Activated CD4-positive, CD25-positive, alpha-beta regulatory T cell treated with anti-CD3 and anti-CD28 coated beads, Interleukin-2, amount 50 U/mL, for 24 hours (primary cell): ENCODE data around the gene ZNF536.

Experiments
- ATAC-seq, 2 donors: fragments of 150-1000 bp; cut with Tn5 transposase; one replicate each; pipeline ENCODE4 v1.10.0; 2021; ENCODE audit warnings: mild to moderate bottlenecking in 1 of 2, moderate library complexity in 1 of 2

The ZNF536 gene

GRCh38 chr19:30371960-30372824, at the start of gene ZNF536:
TSS of gene ZNF536 (plus strand) at chr19:30372384. CDS start at chr19:30443563, 71,179 bp downstream.
- ATAC-seq = no peak

GRCh38 chr19:30322641-30323320, 49.4 kb upstream of the ZNF536 start:
- ATAC-seq = no peak

GRCh38 chr19:30323904-30324303, 48.3 kb upstream of the ZNF536 start:
- no peak for ATAC-seq

GRCh38 chr19:30324982-30325381, 47.2 kb upstream of the ZNF536 start:
- ATAC-seq = no peak

GRCh38 chr19:30325676-30326392, 46.4 kb upstream of the ZNF536 start:
- no peak for ATAC-seq

GRCh38 chr19:30326393-30326710, 45.8 kb upstream of the ZNF536 start:
- ATAC-seq = no peak

- ATAC-seq = no peak
Observed at GRCh38 chr19:30327331-30327730, 44.9 kb upstream of the ZNF536 start.

- no peak for ATAC-seq
Observed at GRCh38 chr19:30328096-30328495, 44.1 kb upstream of the ZNF536 start.

- no peak for ATAC-seq
Observed at GRCh38 chr19:30330266-30330665, 41.9 kb upstream of the ZNF536 start.

GRCh38 chr19:30332445-30333234, 39.5 kb upstream of the ZNF536 start:
- no peak for ATAC-seq

- ATAC-seq = no peak
Observed at GRCh38 chr19:30333291-30334065, 38.7 kb upstream of the ZNF536 start.

- ATAC-seq = no peak
Observed at GRCh38 chr19:30334841-30335240, 37.3 kb upstream of the ZNF536 start.

GRCh38 chr19:30335306-30335886, 36.8 kb upstream of the ZNF536 start:
- no peak for ATAC-seq

- ATAC-seq = no peak
Observed at GRCh38 chr19:30336290-30336689, 35.9 kb upstream of the ZNF536 start.

- ATAC-seq = no peak
Observed at GRCh38 chr19:30338041-30338456, 34.1 kb upstream of the ZNF536 start.

GRCh38 chr19:30338878-30339623, 33.1 kb upstream of the ZNF536 start:
- no peak for ATAC-seq

- ATAC-seq = no peak
Observed at GRCh38 chr19:30339624-30340525, 32.3 kb upstream of the ZNF536 start.

GRCh38 chr19:30340771-30341561, 31.2 kb upstream of the ZNF536 start:
- no peak for ATAC-seq
